HepG2 (cell line): Measurements from ENCODE around the gene UTS2R.

ENCODE experiments used
- EP300 ChIP-seq, 3 experiments: sonication (generic) in 1 of 3; formaldehyde crosslinking in 1 of 3; IDR thresholded peaks; 2 replicates each; pipeline versions ENCODE4 v1.5.1 to v1.6.1; 2011 to 2020; ENCODE audit warnings: low read depth in 2 of 3, low read length in 2 of 3, borderline replicate concordance in 1 of 3, improper control_type of control experiment in 1 of 3, mild to moderate bottlenecking in 1 of 3, missing genetic modification reagents in 1 of 3, moderate library complexity in 1 of 3
- ETV6 ChIP-seq: sonication (generic); formaldehyde crosslinking; conservative IDR thresholded peaks from 2 replicates; pipeline ENCODE4 v1.4.0; 2020; ENCODE audit warnings: missing genetic modification reagents
- KAT8 ChIP-seq: IDR thresholded peaks from 2 replicates; pipeline ENCODE4 v1.6.1; 2016; ENCODE audit warnings: missing genetic modification reagents, missing compliant biosample characterization
- KLF13 ChIP-seq: sonication (generic); formaldehyde crosslinking; IDR thresholded peaks from 2 replicates; pipeline ENCODE4 v1.4.0; 2020; ENCODE audit warnings: mild to moderate bottlenecking, missing genetic modification reagents
- PAWR ChIP-seq: sonication (generic); formaldehyde crosslinking; IDR thresholded peaks from 2 replicates; pipeline ENCODE4 v1.4.0; 2020; ENCODE audit warnings: missing genetic modification reagents, mild to moderate bottlenecking, borderline replicate concordance
- POLR2A ChIP-seq, 2 experiments: IDR thresholded peaks; 2 replicates each; pipeline ENCODE4 v1.6.1; 2011; ENCODE audit warnings: low read depth in 2 of 2, low read length in 2 of 2, mild to moderate bottlenecking in 1 of 2, moderate library complexity in 1 of 2; ENCODE audit not compliant: insufficient read depth in 1 of 2
- SRF ChIP-seq: IDR thresholded peaks from 2 replicates; pipeline ENCODE4 v1.6.1; 2011; ENCODE audit warnings: mild to moderate bottlenecking, low read depth, low read length, moderate library complexity
- STAG1 ChIP-seq: sonication (generic); formaldehyde crosslinking; IDR thresholded peaks from 2 replicates; pipeline ENCODE4 v1.4.0; 2020; ENCODE audit warnings: missing genetic modification reagents
- SUZ12 ChIP-seq: fragments of 150-350 bp; IDR thresholded peaks from 2 replicates; pipeline ENCODE4 v1.6.1; 2014; ENCODE audit warnings: low read depth, low read length
- ZKSCAN5 ChIP-seq: sonication (generic); formaldehyde crosslinking; IDR thresholded peaks from 2 replicates; pipeline ENCODE4 v1.5.1; 2020; ENCODE audit warnings: mild to moderate bottlenecking, missing genetic modification reagents
- ZNF138 ChIP-seq: sonication (generic); formaldehyde crosslinking; IDR thresholded peaks from 2 replicates; pipeline ENCODE4 v1.5.0; 2020; ENCODE audit warnings: mild to moderate bottlenecking, low read depth, missing genetic modification reagents
- TF ChIP-seq, protein P1 (sequence below), 2 experiments: IDR thresholded peaks; 2 replicates each; pipeline ENCODE4 v1.6.1; 2011 to 2012; ENCODE audit warnings: low read length in 2 of 2, borderline replicate concordance in 1 of 2, low read depth in 1 of 2, mild to moderate bottlenecking in 1 of 2, moderate library complexity in 1 of 2
- TF ChIP-seq, protein P2 (sequence below): IDR thresholded peaks from 2 replicates; pipeline ENCODE4 v1.4.0; 2020; ENCODE audit warnings: mild to moderate bottlenecking, missing genetic modification reagents

DNA sequence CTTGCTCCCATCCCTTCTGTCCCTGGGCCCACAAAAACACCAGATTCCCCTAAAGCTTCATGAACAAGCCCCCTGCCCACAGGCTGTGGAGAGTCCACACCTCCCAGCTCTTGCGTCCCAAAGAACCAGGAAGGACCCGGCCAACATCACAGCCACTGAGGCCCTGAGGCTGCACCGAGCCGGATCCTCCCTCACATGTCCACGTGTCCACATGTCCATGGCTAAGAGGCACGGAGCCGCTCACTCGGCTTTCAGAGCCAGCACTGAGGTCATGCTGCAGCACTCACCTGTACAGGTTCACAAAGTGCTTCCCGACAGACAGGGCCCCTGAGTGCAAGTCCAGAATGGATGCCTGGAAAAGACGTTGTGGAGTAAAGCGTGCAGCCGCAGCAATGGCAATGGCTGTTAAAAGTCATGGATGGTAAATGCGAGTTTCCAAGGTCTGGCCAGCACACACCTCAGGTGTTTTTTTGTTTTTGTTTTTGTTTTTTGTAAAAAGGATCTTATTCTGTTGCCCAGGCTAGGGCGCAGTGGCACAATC, 34.6 kb downstream of the UTS2R start:
- TF ChIP-seq ZNF138 (no peak), STAG1 (CRISPR knock-in tag) (no peak), PAWR (no peak), KAT8 (CRISPR knock-in tag) (no peak), SUZ12 (no peak), ZKSCAN5 (CRISPR knock-in tag) (no peak), ETV6 (CRISPR knock-in tag) (no peak), SRF (no peak), POLR2A (IDR thresholded peaks at IDR 0.05; ENCODE audit: insufficient read depth in 1 of 2, low read depth in 2 of 2, low read length in 2 of 2) (no peak), EP300 (IDR thresholded peaks at IDR 0.05; ENCODE audit: low read depth in 2 of 2, low read length in 2 of 2) (no peak), EP300 (CRISPR knock-in tag; IDR thresholded peaks at IDR 0.05; ENCODE audit: borderline replicate concordance) (no peak), KLF13 (CRISPR knock-in tag) (no peak)
- TF ChIP-seq, protein P1, sequence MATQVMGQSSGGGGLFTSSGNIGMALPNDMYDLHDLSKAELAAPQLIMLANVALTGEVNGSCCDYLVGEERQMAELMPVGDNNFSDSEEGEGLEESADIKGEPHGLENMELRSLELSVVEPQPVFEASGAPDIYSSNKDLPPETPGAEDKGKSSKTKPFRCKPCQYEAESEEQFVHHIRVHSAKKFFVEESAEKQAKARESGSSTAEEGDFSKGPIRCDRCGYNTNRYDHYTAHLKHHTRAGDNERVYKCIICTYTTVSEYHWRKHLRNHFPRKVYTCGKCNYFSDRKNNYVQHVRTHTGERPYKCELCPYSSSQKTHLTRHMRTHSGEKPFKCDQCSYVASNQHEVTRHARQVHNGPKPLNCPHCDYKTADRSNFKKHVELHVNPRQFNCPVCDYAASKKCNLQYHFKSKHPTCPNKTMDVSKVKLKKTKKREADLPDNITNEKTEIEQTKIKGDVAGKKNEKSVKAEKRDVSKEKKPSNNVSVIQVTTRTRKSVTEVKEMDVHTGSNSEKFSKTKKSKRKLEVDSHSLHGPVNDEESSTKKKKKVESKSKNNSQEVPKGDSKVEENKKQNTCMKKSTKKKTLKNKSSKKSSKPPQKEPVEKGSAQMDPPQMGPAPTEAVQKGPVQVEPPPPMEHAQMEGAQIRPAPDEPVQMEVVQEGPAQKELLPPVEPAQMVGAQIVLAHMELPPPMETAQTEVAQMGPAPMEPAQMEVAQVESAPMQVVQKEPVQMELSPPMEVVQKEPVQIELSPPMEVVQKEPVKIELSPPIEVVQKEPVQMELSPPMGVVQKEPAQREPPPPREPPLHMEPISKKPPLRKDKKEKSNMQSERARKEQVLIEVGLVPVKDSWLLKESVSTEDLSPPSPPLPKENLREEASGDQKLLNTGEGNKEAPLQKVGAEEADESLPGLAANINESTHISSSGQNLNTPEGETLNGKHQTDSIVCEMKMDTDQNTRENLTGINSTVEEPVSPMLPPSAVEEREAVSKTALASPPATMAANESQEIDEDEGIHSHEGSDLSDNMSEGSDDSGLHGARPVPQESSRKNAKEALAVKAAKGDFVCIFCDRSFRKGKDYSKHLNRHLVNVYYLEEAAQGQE (IDR thresholded peaks at IDR 0.05; ENCODE audit: borderline replicate concordance in 1 of 2, low read depth in 1 of 2, low read length in 2 of 2), result no peak
- TF ChIP-seq, protein P2, sequence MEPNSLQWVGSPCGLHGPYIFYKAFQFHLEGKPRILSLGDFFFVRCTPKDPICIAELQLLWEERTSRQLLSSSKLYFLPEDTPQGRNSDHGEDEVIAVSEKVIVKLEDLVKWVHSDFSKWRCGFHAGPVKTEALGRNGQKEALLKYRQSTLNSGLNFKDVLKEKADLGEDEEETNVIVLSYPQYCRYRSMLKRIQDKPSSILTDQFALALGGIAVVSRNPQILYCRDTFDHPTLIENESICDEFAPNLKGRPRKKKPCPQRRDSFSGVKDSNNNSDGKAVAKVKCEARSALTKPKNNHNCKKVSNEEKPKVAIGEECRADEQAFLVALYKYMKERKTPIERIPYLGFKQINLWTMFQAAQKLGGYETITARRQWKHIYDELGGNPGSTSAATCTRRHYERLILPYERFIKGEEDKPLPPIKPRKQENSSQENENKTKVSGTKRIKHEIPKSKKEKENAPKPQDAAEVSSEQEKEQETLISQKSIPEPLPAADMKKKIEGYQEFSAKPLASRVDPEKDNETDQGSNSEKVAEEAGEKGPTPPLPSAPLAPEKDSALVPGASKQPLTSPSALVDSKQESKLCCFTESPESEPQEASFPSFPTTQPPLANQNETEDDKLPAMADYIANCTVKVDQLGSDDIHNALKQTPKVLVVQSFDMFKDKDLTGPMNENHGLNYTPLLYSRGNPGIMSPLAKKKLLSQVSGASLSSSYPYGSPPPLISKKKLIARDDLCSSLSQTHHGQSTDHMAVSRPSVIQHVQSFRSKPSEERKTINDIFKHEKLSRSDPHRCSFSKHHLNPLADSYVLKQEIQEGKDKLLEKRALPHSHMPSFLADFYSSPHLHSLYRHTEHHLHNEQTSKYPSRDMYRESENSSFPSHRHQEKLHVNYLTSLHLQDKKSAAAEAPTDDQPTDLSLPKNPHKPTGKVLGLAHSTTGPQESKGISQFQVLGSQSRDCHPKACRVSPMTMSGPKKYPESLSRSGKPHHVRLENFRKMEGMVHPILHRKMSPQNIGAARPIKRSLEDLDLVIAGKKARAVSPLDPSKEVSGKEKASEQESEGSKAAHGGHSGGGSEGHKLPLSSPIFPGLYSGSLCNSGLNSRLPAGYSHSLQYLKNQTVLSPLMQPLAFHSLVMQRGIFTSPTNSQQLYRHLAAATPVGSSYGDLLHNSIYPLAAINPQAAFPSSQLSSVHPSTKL (CRISPR knock-in tag), result no peak
